ENCODE results near the gene PRKAA1.

Gene PRKAA1

GRCh38 chr5:40798012-40798800 lies at the start of gene PRKAA1:
TSS of gene PRKAA1 (minus strand) at chr5:40798374. CDS start at chr5:40798189, 185 bp downstream.
- peak; percentile 94 for DNase-seq

DNA sequence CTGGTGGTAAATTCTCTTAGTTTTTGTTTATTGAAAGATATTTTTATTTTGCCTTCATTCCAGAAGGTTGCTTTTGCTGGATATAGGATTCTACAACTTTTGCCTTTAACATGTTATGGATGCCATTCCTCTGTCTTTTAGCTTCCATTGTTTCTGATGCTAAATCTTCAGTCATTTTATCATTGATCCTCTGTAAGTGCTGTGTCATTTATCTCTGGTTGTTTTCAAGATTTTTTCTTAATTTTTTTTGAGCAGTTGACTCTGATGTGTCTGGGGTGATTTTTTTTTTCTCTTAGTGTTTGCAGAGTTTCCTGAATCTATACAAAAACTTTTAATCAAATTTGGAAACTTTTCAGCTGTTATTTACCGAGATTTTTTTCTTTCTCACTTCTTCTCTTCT lies 49.4 kb upstream of the PRKAA1 start:
- no peak for DNase-seq

DNA sequence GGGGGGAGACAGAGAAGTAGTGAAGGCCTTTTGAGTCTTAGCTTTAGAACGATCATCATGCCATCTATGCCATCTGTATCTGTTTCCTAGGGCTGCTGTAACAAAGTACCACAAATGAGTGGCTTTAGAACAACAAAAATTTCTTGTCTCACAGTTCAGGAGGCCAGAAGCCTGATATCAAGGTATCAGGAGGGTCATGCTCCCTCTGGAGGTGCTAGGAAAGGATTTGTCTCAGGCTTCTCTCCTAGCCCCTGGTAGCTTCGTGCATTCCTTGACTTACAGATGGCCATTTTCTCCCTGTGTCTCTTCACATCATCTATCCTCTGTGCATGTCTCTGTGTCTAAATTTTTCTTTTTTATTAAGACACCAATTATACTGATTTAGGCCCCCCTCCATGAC lies 48.2 kb upstream of the PRKAA1 start:
- no peak for DNase-seq

DNA sequence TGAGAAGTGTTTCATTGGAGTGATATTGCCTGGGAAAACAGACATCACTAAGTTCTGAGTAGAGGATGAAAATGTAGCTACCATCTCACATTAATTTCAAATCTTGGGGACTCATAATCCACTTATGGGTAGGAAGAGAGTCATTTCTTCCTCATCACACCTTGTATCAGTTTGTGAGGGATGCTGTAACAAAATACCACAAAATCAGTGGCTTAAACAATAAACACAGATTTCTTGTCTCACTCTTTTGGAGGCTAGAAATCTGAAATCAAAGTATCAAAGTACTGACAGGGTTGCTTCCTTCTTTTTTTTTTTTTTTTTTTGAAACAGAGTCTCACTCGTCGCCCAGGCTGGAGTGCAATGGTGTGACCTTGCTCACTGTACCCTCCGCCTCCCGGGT lies 46.4 kb upstream of the PRKAA1 start:
- DNase-seq = no peak

- no peak for DNase-seq
These were observed 44.2 kb upstream of the PRKAA1 start for GRCh38 chr5:40842351-40842750.

- DNase-seq = no peak
These were observed 43.1 kb upstream of the PRKAA1 start, which contains the start of gene CARD6 for GRCh38 chr5:40841068-40841805. TSS of gene CARD6 (plus strand) at chr5:40841367. CDS start at chr5:40841383, 16 bp downstream.

DNA sequence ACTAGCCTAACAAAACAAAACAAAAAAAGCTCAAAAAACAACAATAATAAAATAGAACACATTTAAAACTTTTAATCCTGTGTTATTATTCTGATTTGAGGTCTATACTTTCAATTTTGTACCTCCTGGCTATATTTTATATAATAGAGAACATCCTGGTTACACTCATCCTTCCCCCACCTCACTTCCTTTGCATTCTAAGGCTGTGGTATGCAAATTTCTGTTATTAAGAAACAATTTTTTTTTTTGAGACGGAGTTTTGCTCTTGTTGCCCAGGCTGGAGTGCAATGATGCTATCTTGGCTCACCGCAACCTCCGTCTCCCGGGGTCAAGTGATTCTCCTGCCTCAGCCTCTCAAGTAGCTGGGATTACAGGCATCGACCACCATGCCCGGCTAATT lies 39.9 kb upstream of the PRKAA1 start:
- DNase-seq = no peak

- peak; percentile 99 for DNase-seq
These were observed 36.9 kb upstream of the PRKAA1 start, which contains the start of gene RPL37 for GRCh38 chr5:40834849-40835787. TSS of gene RPL37 (minus strand) at chr5:40835222. CDS start at chr5:40835185, 37 bp downstream.

- peak; percentile 37 for DNase-seq
These were observed 36.2 kb upstream of the PRKAA1 start for GRCh38 chr5:40834391-40834848.

GRCh38 chr5:40833712-40834229 lies 35.6 kb upstream of the PRKAA1 start:
- no peak for DNase-seq

GRCh38 chr5:40832345-40832744 lies 34.2 kb upstream of the PRKAA1 start:
- no peak for DNase-seq

GRCh38 chr5:40831346-40832210 lies 33.4 kb upstream of the PRKAA1 start:
- no peak for DNase-seq

GRCh38 chr5:40829748-40830533 lies 31.8 kb upstream of the PRKAA1 start:
- DNase-seq = no peak

GRCh38 chr5:40828690-40829661 lies 30.8 kb upstream of the PRKAA1 start:
- no peak for DNase-seq

- DNase-seq = no peak
These were observed 30.0 kb upstream of the PRKAA1 start for GRCh38 chr5:40828021-40828631.

DNA sequence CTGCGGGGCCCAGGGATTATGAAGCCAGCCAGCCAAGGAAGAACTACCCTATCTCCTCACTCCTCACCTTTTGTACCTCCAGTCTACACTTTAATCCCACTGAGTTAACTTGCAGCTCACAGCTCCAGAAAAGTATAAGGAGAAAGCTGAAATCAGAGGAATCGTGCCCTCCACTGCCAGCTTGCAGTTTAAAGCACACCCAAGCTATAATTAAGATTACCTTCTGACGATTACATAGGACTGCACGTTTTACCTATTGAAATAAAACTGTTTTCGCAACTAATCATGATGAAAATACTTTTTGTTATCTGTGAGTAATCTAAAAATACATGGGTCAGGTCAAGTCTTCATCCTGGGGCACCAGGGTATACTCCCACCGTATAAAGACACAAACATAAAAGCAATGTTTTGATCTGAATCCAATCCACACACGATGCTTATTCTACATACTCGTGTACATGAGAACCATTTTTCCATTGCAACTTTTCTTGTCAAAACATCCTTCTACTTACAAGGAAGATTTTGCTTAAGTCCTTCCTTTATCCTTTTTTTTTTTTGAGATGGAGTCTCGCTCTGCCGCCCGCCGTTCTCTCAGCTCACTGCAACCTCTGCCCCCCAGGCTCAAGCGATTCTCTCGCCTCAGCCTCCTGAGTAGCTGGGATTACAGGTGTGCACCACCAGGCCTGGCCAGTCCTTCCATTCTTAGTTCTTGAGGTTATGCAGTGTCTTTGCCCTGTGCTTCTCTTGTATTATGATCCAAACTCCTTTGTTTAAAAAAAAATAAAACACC lies 29.2 kb upstream of the PRKAA1 start:
- no peak for DNase-seq

GRCh38 chr5:40826489-40827187 lies 28.5 kb upstream of the PRKAA1 start:
- no peak for DNase-seq
